NCI-H2227 (cell line): ENCODE data around the gene SELENOI.
"Not testable (repeated sequence)": the region's sequence is repeated elsewhere in the genome, so short reads cannot be mapped to it uniquely, and the experiment has no call there.

ENCODE experiments used
- DNase-seq: peaks from one replicate; lab custom pipeline; 2025; ENCODE audit not compliant: unreplicated experiment; lab: John Stamatoyannopoulos, UW

SELENOI gene, protein sequence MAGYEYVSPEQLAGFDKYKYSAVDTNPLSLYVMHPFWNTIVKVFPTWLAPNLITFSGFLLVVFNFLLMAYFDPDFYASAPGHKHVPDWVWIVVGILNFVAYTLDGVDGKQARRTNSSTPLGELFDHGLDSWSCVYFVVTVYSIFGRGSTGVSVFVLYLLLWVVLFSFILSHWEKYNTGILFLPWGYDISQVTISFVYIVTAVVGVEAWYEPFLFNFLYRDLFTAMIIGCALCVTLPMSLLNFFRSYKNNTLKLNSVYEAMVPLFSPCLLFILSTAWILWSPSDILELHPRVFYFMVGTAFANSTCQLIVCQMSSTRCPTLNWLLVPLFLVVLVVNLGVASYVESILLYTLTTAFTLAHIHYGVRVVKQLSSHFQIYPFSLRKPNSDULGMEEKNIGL

DNA sequence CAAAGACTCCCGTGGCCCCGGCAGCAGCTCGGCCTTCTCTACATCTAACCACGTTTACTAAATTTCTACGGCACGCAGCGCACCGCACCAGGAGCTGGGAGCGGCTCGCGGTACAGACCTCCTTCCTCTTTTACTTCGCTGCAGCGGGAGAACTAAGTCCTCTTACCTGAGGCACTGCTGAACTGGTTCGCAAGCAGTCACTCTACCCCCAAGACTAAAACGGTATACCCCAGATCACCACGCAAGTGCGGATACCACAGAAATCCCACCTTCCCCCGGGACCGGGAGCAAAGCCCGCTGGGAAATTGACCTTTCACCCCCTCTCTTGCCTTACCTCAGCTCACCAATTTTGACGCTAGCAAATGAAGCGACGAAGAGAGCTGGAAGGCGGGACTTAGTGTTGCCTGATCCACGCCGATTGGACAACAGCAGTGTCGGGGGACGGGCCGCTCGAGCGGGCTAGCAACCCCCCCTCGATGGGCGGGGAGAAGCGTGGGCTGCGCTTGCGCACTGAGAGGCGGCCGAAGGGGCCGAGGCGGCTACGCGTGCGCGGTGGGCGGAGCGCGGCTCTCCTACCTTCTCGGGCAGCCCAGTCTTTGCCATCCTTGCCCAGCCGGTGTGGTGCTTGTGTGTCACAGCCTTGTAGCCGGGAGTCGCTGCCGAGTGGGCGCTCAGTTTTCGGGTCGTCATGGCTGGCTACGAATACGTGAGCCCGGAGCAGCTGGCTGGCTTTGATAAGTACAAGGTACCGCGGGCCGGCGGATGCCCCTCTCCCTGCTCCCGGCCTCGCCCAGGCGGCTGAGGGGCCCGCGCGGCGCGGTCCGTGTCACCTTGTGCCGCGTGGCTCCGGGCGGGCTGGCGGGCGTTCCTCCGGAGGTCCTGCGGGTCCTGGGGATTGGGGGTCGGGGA lies at the start of gene SELENOI:
Gene SELENOI, plus strand, starts transcription at position 599 of the 909 bp plus-strand sequence. Its CDS starts 90 bp downstream, at position 689.
- DNase-seq = peak; percentile 100

DNA sequence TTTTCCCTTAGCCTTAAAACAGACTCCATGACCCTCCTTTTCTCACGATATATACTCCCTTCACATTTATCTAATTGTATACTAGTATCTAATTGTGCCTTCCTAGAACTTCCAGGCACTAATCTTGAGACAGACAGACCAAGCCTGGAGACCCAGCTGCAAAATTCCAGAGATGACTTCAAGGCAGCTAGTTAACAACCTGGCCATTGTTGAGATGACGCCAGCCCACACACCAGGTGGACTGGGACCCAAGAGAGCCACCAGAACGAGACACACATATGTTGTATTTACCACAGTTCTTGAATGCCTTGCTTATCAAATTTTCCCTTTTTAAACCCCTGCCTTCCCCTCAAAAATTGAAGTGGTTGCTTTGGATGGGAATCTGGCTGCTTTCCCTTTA lies 48.9 kb upstream of the SELENOI start:
- DNase-seq = no peak

DNA sequence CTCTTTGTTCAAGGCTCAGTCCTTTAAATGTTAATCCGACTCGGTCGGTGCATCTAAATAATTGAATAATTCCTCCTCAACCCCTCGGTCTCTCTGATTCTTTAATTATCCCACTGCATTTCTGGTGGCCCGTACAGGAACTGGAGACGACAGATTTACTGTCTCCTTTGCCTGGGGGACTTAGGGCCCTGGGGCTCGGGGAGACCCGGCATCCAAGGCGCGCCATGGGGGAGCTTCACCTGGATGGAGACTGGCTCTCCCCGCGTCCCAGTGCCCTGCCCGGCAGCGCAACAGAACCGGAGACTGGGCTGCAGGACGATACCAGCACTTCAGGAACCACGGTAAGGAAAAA lies 47.7 kb upstream of the SELENOI start:
- DNase-seq = no peak

DNA sequence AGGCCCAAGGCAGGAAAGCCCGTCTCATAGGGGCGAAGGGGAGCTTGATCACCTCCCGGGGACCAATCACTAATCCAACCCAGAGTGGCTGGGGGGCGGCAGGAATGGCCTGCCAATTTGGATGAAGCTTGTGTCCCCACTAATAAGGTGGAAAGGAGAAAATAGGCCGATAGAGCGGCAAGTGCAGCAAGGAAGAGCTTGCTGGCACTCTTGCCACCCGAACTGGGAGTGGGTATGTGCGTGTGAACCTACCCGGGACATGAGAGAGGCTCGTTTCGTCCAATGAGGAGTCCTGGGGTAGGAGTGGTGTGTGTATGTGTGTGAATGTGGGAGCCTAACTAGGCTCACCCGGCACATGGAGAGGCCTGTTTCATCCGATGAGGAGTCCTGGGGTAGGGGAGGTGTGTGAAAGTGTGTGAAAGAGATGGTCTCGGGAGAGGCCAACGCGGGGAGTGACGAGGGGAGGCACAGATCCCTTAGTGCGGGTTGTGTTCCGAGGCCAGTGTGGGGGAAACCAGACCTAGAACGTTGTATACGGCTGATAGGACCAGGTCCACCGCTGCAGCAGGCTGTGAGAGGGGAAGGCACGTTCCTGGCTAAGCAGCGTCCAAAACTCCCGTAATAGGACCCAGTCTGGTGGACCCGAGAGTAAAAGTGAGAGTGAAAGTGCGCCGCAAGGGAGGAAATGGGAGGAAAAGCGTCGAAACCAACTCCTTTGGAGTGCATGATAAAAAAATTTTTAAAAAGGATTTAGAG lies 47.1 kb upstream of the SELENOI start:
- no peak for DNase-seq

DNA sequence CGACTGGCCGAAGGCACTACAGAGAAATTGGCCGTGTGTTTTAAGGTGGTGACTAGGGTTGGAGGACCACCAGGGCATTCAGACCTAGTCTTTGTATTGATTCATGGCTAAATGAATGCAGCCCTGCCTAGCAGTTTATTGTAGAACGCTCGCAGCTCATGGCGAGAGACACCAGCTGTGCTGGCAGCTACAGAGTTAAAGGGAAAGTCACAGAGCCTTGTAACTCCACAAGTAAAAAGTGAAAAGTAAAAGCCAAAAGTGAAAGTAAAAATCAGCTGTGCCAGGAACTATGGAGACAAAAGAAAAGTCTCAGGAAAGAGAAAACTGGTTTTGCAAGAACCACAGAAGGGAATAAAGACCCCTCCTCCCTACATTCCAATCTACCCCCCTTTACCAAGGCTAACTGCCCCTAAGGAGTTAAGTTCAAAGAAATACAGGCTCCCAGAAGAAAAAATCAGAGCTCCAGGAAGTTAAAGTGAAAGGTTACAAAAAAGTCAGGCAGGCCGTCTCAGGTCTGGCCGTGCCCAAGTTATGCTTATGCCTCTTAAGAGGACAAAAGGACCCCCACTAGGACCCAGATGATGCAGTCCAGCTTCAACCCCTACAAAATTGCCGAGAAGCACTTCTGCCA lies 46.4 kb upstream of the SELENOI start:
- DNase-seq = peak; percentile 18

DNA sequence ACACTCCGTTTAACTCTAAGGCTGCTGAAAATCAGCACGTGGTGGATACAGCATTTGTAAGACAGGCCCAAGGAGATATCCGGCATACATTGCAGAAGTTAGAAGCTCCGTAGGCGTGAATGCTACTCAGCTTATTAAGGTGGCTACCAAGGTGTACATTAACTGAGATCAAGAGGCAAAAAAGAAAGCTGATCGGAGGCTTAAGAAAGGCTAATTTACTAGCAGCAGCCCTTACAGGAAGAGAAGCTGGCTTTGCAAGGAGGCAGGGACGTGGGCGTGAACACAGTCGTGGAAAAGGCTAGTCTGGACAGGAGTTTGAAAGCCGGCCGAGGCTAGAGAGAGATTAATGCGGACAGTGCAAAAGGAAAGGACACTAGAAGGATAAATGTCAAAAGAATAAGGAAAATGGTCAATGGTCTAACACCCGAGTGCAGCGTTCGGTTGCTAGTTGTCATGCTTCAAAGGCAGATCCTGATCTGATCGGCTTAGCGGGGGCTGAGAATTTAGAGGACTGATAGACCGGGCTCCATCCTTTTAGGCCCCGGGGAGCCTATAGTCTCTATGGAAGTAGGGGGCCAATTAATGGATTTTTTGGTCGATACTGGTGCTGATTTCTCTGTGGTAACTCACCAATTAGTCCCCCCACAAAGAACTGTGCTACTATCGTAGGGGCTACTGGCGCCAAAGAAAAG lies 45.6 kb upstream of the SELENOI start:
- DNase-seq = no peak

DNA sequence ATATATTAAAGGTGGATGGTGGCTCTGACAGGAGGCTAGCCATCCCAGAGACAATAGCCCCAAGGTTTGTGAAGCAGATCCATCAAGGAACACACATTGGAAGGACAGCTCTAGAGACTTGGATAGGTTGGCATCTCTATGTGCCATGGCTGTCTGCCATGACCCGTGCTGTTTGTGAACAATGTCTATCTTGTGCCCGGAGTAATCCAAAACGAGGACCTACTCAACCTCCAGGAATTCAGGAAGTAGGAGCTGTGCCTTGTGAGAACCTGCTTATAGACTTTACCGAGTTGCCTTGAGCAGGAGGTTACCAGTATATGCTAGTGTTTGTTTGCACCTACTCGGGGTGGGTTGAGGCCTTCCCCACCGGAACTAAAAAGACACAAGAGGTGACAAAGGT lies 43.1 kb upstream of the SELENOI start:
- DNase-seq = no peak

DNA sequence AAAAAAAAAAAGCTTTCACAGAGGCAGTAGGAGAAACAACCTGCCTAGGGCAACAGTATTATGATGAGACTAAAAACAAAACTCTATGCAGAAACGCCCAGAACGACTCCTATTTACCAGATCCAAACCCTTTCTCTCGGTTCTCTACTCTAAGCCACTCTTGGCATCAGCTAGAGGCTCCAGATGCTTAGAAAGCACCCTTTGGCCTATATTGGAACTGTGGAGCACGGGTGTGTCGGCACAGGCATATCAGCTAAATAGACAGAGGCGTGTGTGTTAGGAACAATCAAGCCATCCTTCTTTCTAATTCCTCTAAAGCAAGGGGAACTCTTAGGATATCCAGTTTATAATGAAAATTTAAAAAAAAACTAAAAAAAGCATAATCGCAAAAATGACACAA lies 40.8 kb upstream of the SELENOI start:
- DNase-seq = not testable (repeated sequence)

DNA sequence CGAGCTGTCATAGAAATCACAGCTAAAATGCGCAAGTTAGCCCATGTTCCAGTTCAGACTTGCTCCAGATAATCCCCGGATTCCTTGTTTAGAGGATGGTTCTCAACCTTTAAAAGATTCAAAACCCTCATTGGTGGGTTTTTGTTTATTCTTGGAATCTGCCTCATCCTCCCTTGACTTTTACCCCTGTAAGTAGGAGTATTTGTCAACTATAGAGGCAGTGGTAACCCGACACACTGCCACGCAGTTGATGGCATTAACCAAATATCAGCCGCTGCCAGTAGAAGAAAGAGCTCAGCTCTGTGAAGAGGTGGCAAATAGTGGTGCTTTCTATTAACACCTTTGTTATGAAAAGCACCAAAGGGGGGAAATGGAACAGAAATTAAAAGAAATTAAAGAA lies 40.4 kb upstream of the SELENOI start:
- no peak for DNase-seq

DNA sequence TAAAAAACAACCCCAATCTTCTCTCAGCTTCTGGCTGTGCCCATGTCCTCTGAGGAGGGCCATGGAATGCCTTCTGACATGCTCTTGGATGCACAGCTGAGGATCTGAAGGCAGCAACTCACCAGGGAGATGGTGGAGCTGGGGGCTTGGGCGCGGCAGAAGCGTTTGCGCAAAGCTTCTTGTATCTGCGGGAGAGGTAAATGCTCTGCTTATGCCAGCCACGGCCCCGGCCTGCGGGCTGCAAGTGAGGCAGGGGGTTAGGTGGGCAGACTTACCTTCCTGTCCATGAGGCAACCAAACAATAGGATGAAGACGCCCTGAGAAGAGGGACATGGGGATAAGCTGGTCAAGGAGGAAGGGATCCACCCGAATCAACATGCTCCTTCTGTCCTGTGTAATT lies 36.0 kb upstream of the SELENOI start:
- no peak for DNase-seq

DNA sequence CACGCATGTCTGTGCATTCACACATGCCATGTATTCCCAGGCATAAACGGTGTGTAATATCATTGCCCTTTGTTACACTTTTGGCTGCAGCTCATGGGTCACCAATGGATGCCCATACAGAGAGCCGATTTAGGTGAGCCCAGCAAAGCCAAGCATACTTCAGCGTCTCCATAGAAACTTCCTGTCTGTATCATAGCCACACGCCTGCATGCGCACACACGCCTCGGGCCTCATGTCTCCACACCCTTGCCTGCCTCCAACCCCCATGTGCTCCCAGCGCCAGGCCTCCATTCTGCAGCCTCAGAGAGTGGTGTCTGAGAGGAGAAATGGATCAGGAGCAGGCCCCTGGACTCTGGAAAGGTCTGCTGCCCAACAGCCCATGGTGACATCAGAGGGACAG lies 33.5 kb upstream of the SELENOI start:
- no peak for DNase-seq

DNA sequence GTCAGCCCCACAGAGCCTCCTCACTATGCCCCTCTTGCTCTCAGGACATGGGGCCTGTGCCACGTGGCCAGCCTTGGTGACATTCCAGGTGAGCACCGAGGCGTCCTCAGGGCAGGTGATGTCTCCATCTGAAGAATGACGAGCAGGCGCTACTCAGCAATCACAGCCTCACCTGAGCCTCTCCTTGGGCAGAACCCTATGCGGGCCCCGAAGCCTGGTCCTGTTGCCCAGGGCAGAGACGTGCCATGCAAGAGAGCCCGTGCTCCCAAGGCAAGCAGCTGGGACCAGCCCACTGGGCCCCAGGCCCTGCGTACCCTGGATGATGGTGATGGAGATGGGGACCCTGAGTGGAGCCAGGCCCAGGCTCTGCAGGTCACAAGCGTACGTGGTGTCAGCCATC lies 32.5 kb upstream of the SELENOI start:
- DNase-seq = no peak

DNA sequence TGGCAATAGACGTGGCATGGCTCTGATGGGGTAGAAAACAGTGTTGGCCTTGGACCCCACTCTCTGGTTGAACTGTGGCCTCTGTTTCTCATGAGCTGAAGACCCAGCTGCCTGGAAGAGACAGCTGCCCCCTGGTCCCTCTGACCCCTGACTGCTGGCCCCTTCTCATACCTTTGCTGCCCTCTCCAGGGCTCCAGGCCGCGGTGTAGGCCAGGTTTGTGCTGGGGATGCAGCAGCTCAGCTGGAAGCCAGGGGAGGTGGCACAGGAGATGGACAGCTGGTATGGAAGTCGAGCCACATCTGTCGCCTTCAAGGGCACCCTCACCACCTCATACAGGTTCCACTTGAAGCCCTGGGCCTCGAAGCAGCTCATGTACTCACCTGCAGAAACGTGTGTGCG lies 31.7 kb upstream of the SELENOI start:
- no peak for DNase-seq

DNA sequence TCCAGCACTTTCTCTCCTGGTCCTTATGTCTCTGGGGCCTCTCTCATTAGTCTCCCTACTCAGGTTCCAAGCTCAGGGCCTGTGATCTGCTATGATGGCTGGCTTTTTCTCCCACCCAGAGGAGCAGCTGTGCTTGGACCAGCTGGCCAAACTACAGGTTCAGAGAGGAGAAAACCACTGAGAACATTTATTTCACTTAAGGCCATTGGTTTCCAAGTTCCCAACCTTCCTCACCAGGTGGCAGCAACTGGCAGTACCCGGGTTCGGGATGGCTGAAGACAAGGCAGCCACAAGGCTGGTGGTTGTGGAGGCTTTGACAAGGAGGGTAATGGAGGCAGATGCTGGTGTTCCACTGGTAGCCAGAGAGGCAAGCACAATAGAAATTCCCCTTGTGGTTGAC lies 29.9 kb upstream of the SELENOI start:
- DNase-seq = peak; percentile 11

DNA sequence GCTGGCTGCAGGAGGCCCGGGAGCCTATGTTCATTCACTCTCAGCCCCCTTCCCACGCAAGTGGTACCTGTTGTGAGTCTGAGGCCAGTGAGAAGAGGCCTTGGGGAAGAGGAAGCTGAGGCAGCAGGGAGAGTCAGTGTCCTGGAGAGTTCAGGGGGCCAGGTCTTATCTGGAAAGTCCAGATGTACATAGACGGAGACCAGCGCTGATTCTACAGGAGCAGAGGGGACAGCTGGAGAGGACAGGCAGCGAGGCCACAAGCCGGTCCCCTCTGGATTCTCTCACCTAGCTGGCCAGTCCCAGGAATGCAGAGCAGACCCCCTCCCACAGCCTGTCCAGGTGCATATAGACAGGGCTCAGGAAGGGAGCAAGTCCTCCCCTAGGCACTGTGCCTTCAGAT lies 29.1 kb upstream of the SELENOI start:
- DNase-seq = no peak

DNA sequence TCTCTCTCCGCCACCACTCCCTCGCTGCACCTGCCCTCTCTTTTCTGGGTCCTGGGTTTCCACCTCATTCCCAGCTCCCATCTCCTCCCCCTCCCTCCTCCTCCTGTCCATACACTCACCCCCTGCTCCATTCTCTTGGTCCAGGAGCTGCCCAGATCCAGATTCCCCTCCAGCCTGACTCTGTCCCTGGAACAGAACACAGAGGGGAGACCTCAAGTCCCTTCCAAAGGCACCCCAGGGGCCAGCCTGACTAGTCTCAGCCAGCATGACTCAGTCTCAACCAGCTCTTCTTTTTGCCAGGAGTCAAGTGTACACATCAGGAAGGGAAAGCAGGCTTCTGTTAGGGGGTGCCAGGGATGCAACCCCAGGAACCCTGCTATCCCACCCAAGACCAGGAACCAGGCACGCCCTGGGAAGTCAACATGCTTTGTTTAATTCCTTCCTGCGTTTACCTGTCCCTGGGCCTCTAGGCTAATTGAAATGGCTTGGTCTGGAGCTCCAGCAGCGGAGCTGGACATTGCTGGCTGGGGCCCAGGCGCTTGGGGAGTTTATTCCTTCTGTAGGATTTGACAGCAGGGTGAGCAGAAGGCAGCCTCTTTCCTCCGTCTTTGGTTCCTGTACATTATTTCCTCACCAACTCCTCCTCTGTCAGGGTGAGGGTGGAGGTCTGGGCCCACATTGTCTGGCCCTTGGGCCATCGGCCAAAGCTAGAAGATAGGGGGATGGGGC lies 28.4 kb upstream of the SELENOI start:
- no peak for DNase-seq

DNA sequence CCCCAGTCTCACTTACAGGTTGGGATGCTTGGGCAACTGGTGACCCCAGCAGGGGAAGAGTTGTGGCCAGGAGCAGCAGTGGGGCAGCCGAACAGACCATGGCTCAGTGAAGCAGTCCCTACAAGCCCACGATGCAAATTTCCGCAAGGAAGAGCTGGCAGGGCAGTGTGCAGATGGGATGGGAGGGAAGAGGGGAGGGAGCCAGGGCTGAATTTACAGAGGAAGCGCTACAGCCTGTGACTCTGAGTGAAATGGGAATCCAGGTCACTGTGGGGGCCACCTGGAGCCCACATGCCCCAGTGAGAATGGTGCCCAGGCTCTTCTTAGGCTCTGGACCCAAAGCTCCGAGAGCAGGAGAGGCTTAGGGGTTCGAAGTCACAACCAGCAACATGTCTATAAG lies 27.0 kb upstream of the SELENOI start:
- DNase-seq = no peak

DNA sequence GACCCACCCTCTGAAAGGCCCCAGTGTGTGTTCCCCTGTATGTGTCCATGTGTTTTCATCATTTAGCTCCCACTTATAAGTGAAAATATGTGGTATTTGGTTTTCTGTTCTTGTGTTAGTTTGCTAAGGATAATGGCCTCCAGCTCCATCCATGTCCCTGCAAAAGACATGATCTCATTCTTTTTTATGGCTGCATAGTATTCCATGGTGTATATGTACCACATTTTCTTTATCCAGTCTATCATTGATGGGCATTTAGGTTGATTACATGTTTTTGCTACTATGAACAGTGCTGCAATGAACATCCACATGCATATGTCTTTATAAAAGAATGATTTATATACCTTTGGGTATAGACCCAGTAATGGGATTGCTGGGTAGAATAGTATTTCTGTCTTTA lies 21.5 kb upstream of the SELENOI start:
- DNase-seq = not testable (repeated sequence)

DNA sequence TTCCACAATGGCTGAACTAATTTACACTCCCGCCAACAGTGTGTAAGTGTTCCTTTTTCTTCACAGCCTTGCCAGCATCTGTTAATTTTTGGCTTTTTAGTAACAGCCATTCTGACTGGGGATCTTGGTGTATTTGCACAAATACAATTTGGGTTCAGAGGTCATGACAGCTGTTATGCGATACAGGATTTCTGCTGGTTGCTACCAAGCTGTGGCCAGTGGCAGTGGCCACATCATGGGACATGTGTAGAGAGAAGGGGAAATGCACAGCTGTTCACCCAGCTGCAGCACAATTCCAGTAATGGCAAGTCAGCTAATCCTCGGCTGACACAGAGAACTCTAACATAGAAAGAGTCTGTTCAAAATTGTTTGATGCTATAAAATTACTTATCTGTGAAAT lies 21.0 kb upstream of the SELENOI start:
- DNase-seq = no peak

DNA sequence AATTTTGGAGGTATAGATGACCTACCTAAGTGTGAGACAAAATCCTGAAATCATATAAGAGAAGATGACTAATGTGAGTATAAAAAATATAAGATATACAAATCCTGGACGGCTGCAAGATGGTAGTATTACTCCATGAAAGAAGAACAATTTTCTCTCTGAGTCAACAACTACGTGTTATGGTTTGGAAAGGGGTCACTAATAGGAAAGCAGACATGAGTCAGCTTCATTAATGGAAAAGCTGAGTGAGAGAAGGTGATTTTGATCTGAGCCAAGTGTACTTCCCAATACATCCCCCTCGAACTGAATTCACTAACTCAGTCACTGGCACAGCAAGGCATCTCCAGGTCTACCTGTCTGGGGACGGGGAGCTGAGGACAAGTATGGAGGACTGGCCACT lies 20.1 kb upstream of the SELENOI start:
- DNase-seq = no peak
